Heart left ventricle (tissue), 16 donors: Measurements from ENCODE around the gene GNAT2. TPM values are rescaled to one million over a fixed set of nuclear protein-coding genes. Genes with fewer than 3 reads are reported as not detected.
A peak's percentile ranks its signal among the peaks of the same experiment; 100 is the strongest.

ENCODE experiments used
- ATAC-seq, 4 donors: fragments of 200-7000 bp; cut with Tn5 transposase; one replicate each; pipeline ENCODE4 v1.9.1; 2020 to 2022; ENCODE audit warnings: moderate library complexity in 4 of 4, mild to moderate bottlenecking in 3 of 4, moderate number of reproducible peaks in 1 of 4
- DNase-seq, 5 donors: peaks; one replicate each; pipeline ENCODE4 v3.0.0-alpha.2; 2020
- H3K27ac ChIP-seq, 12 donors: fragments of 200-600 bp; sonication (generic) in 4 of 12; one replicate each; pipeline versions ENCODE4 v1.5.0 to v1.8.0; 2016 to 2022; ENCODE audit warnings: mild to moderate bottlenecking in 2 of 12
- H3K27me3 ChIP-seq, 9 donors: fragments of 200-600 bp; sonication (generic) in 2 of 9; one replicate each; pipeline versions ENCODE4 v1.5.1 to v1.8.0; 2016 to 2022; ENCODE audit warnings: mild to moderate bottlenecking in 3 of 9
- H3K36me3 ChIP-seq, 9 donors: fragments of 200-600 bp; sonication (generic) in 2 of 9; one replicate each; pipeline versions ENCODE4 v1.5.0 to v1.8.0; 2018 to 2022; ENCODE audit warnings: mild to moderate bottlenecking in 2 of 9
- H3K4me1 ChIP-seq, 12 donors: fragments of 200-600 bp; sonication (generic) in 4 of 12; one replicate each; pipeline versions ENCODE4 v1.5.0 to v1.8.0; 2016 to 2022; ENCODE audit warnings: mild to moderate bottlenecking in 3 of 12
- H3K4me3 ChIP-seq, 12 donors: fragments of 200-600 bp; sonication (generic) in 4 of 12; one replicate each; pipeline versions ENCODE4 v1.5.0 to v1.8.0; 2017 to 2022; ENCODE audit warnings: mild to moderate bottlenecking in 9 of 12, moderate library complexity in 4 of 12
- H3K9me3 ChIP-seq, 12 donors: fragments of 200-600 bp; sonication (generic) in 4 of 12; one replicate each; pipeline versions ENCODE4 v1.5.0 to v1.8.0; 2016 to 2022; ENCODE audit warnings: mild to moderate bottlenecking in 1 of 12
- CTCF ChIP-seq, 12 donors: fragments of 200-600 bp; sonication (generic) in 4 of 12; IDR thresholded peaks; one replicate each; pipeline versions ENCODE4 v1.5.0 to v1.8.0; 2018 to 2022; ENCODE audit warnings: antibody characterized with exemption in 12 of 12, mild to moderate bottlenecking in 5 of 12
- POLR2A ChIP-seq, 2 donors: fragments of 450-650 bp; IDR thresholded peaks; one replicate each; pipeline ENCODE4 v1.6.1; 2017; ENCODE audit warnings: antibody characterized with exemption in 2 of 2, mild to moderate bottlenecking in 2 of 2, moderate library complexity in 2 of 2
- WGBS, 4 donors: extraction: QIAGEN DNeasy Blood & Tissue Kit in 2 of 4; methylation state at CpG; one replicate each; pipeline versions ENCODE4 v1.1.5 to v1.1.7; 2013 to 2018; 5-methylcytosine and 5-hydroxymethylcytosine counted together
- intact Hi-C, 10 donors: fragments of 100-400 bp; cut with DNase I; formaldehyde crosslinking; loops; one replicate each; pipeline versions ENCODE4 v1.11.1 to v1.14.2; 2022
- long read RNA-seq, 3 donors: library from polyadenylated mRNA; unstranded; transcript quantifications; one replicate each; pipeline ENCODE4 v2.0.0, GENCODE V29; 2020 to 2021
- polyA plus RNA-seq, 2 donors: library from polyadenylated mRNA; stranded (reverse); fragments of 200-250 nt; gene quantifications; one replicate each; pipeline ENCODE4 v1.2.3, GENCODE V29; 2013
- total RNA-seq, 9 donors: library from RNA; depleted of rRNA in 2 of 9; stranded (reverse); fragments of >200 nt in 2 of 9; fragmentation: NEBNext Ultra II Directional in 3 of 9; extraction: Animal tissue kit (Norgen Biotek cat#: 25700) in 3 of 9; gene quantifications; one replicate each; pipeline versions ENCODE4 v1.1.0 to v1.2.4, GENCODE V29; 2016 to 2023
- donor health status: ischemic (EF 13 %, LVEDD 7.1; RV severe dilation, severe dysfunction).
- donor health status: healthy with polysubstance abuse.
- donor health status: DM: no; HTN: yes; CAD: no.
- donor health status: DM: no; HTN: no; CAD: no.
- donor health status: ischemic (EF 25% LVEDD 6.9; RV normal size, moderate dysfunction).
- donor health status: ischemic (EF 25% LVEDD 5.7; RV mildly dilated, moderate dysfunction).
- donor health status: healthy.
- donor health status: DM: yes; HTN: yes; CAD: no.
- donor health status: ischemic (EF 35%, LVEDD 5.7; RV mildly dilated, moderate dysfunction).
- donor health status: nonischemic (EF 11% LVEDD 7.7; RV severe dilation, severe dysfunction).
- donor health status: DM: yes; HTN: yes; CAD: no.
- donor health status: PGD.
- donor health status: ischemic (EF 29% LVEDD 5.4; RV normal size, mild dysfunction).
- donor health status: nonischemic (EF 23%, LVEDD 6.1; RV moderate dilation, normal function).

GNAT2 gene
- not detected for total RNA-seq
- not detected for polyA plus RNA-seq
- long read RNA-seq, donor 1, result 0 reads
- long read RNA-seq, donor 2, partial matches to known transcripts, result 0 of 3 reads
- long read RNA-seq, donor 2, other reads (novel, unspliced or antisense), result 3 of 3 reads
- long read RNA-seq, donor 3, result 0 reads

GRCh38 chr1:109619576-109620400 lies at the start of gene GNAT2, which contains the start of gene AMPD2:
Gene GNAT2, minus strand, starts transcription at chr1:109619616. Its CDS starts 6,746 bp downstream, at chr1:109612870.
Gene AMPD2, plus strand, starts transcription at chr1:109619837. Its CDS starts 1,339 bp downstream, at chr1:109621176.
- TF ChIP-seq CTCF (IDR thresholded peaks at IDR 0.05) (no peak), POLR2A (IDR thresholded peaks at IDR 0.05) (no peak)
- Histone ChIP-seq H3K27me3 (no peaks in the 10 kb centered on the region), H3K27ac (peak within 1 kb of the TSS; percentile 28 to 96 (median 80)), H3K4me3 (peak within 1 kb of the TSS; percentile 46 to 86 (median 68)), H3K9me3 (no peaks in the 10 kb centered on the region), H3K36me3 (no peaks in the 10 kb centered on the region), H3K4me1 (peaks cover 0 to 94% (median 34%) of the 10 kb centered on the region in 12 donors)
- intact Hi-C loops, result loop anchor here in 3 of 10 donors (2.0 to 10.0 kb wide), 3 partner anchors 65 to 73 kb away; partner anchors contain the start of gene GNAI3 (in 1 of the 3)
- WGBS, 4 donors, result 1% methylated on average over 29 to 47 of the region's 47 CpGs
- ATAC-seq (peak; percentile 39 to 77 (median 70)), DNase-seq (peak; percentile 74 to 91 (median 84))

- H3K4me1 ChIP-seq, result peaks cover 0 to 12% (median 7%) of the 10 kb centered on the region in 12 donors
Measured at GRCh38 chr1:109668123-109668775, 48.8 kb upstream of the GNAT2 start.

GRCh38 chr1:109667452-109668122 lies 48.2 kb upstream of the GNAT2 start, which contains the start of gene GSTM2:
Gene GSTM2, plus strand, starts transcription at chr1:109668057. Its CDS starts 59 bp downstream, at chr1:109668116.
- ATAC-seq (peak; percentile 99 to 100 (median 100)), DNase-seq (peak; percentile 94 to 97 (median 96))
- Histone ChIP-seq H3K9me3 (no peaks in the 10 kb centered on the region), H3K4me1 (peaks cover 0 to 15% (median 7%) of the 10 kb centered on the region in 12 donors), H3K36me3 (peaks cover 0 to 20% (median 7%) of the 10 kb centered on the region in 9 donors), H3K27me3 (no peaks in the 10 kb centered on the region), H3K4me3 (peak within 1 kb of the TSS; percentile 31 to 73 (median 62)), H3K27ac (peak within 1 kb of the TSS in 9 of 12 donors; percentile 13 to 68 (median 54))
- TF ChIP-seq POLR2A (IDR thresholded peaks at IDR 0.05), result peak in 1 of 2 donors; percentile 60
- TF ChIP-seq CTCF (IDR thresholded peaks at IDR 0.05), result no peak
- WGBS, 4 donors, result 11 to 15% (median 13%) methylated on average over 15 to 22 of the region's 22 CpGs
- intact Hi-C loops, result loop anchor here in 1 of 10 donors (5.0 kb wide), 1 partner anchor 85 kb away; no protein-coding TSS in a partner anchor

More at GRCh38 chr1:109668123-109668775, 48.8 kb upstream of the GNAT2 start:
- DNase-seq (no peak), ATAC-seq (peak in 3 of 4 donors; percentile 9 to 36 (median 21))
- Histone ChIP-seq H3K36me3 (peaks cover 0 to 22% (median 7%) of the 10 kb centered on the region in 9 donors), H3K27ac (peak overlapping the region in 9 of 12 donors; percentile 13 to 68 (median 54)), H3K27me3 (no peaks in the 10 kb centered on the region), H3K4me3 (peak overlapping the region; percentile 31 to 73 (median 62)), H3K9me3 (no peaks in the 10 kb centered on the region)
- intact Hi-C loops, result loop anchor here in 1 of 10 donors (5.0 kb wide), 1 partner anchor 84 kb away; no protein-coding TSS in a partner anchor
- TF ChIP-seq CTCF (IDR thresholded peaks at IDR 0.05), result no peak
- no peak for TF ChIP-seq POLR2A (IDR thresholded peaks at IDR 0.05)
- 4 to 10% (median 7%) methylated on average over 7 to 26 of the region's 26 CpGs for WGBS, 4 donors
